HG02642 (cell line): Measurements from ENCODE around the gene ZNF556.
"Not testable (repeated sequence)": the region's sequence is repeated elsewhere in the genome, so short reads cannot be mapped to it uniquely, and the experiment has no call there.

Source experiments
- ATAC-seq: cut with Tn5 transposase; IDR thresholded peaks from one replicate; pipeline ENCODE4 v1.9.1; 2021; ENCODE audit warnings: mild to moderate bottlenecking; ENCODE audit not compliant: unreplicated experiment, poor library complexity

Gene ZNF556

GRCh38 chr19:2902590-2903218, 35.6 kb downstream of the ZNF556 start:
- ATAC-seq: no peak

- ATAC-seq: not testable (repeated sequence)
Measured at GRCh38 chr19:2903326-2903725, 36.2 kb downstream of the ZNF556 start.

- ATAC-seq: no peak
Measured at GRCh38 chr19:2905918-2906519, 38.9 kb downstream of the ZNF556 start.

- no peak for ATAC-seq
Measured at GRCh38 chr19:2906631-2907195, 39.6 kb downstream of the ZNF556 start.

GRCh38 chr19:2912306-2912705, 45.2 kb downstream of the ZNF556 start:
- no peak for ATAC-seq

- no peak for ATAC-seq
Measured at GRCh38 chr19:2917275-2918184, 50.4 kb downstream of the ZNF556 start.

GRCh38 chr19:2922987-2923386, 55.9 kb downstream of the ZNF556 start:
- ATAC-seq: no peak

- no peak for ATAC-seq
Measured at GRCh38 chr19:2923510-2923909, 56.4 kb downstream of the ZNF556 start.

- ATAC-seq: no peak
Measured at GRCh38 chr19:2926341-2927031, 59.4 kb downstream of the ZNF556 start.

GRCh38 chr19:2927032-2927430, 59.9 kb downstream of the ZNF556 start:
- no peak for ATAC-seq
